Thoracic aorta (tissue), 2 donors: ENCODE data around the gene CYP1A1. TPM values are rescaled to one million over a fixed set of nuclear protein-coding genes. Genes with fewer than 3 reads are reported as not detected.
"Not testable (repeated sequence)": the region's sequence is repeated elsewhere in the genome, so short reads cannot be mapped to it uniquely, and the experiment has no call there.

Experiments
- ATAC-seq: fragments of 150-250 bp; one replicate; pipeline ENCODE4 v1.8.0; 2017; ENCODE audit warnings: low read depth; ENCODE audit not compliant: insufficient number of reproducible peaks, low FRiP score
- DNase-seq: peaks from one replicate; pipeline ENCODE4 v3.0.0-alpha.2; 2020; ENCODE audit warnings: low spot score
- H3K27ac ChIP-seq, 2 donors: fragments of 200-600 bp; sonication (generic); 1 replicate in 1 of 2; 2 replicates in 1 of 2; pipeline ENCODE4 v1.5.1; 2016; ENCODE audit warnings: mild to moderate bottlenecking in 2 of 2, moderate library complexity in 2 of 2
- H3K27me3 ChIP-seq: fragments of 200-600 bp; sonication (generic); replicated peaks from 2 replicates; pipeline ENCODE4 v1.6.0; 2016; ENCODE audit warnings: mild to moderate bottlenecking; ENCODE audit not compliant: insufficient read depth
- H3K36me3 ChIP-seq: fragments of 200-600 bp; sonication (generic); one replicate; pipeline ENCODE4 v1.5.1; 2016
- H3K4me1 ChIP-seq, 2 donors: fragments of 200-600 bp; sonication (generic); 1 replicate in 1 of 2; 2 replicates in 1 of 2; pipeline versions ENCODE4 v1.5.1 to v1.6.0; 2016; ENCODE audit warnings: low read depth in 2 of 2, mild to moderate bottlenecking in 1 of 2; ENCODE audit not compliant: control insufficient read depth in 1 of 2
- H3K4me3 ChIP-seq: fragments of 200-600 bp; sonication (generic); 2 replicates; pipeline ENCODE4 v1.5.1; 2016; ENCODE audit warnings: mild to moderate bottlenecking
- H3K9me3 ChIP-seq: fragments of 200-600 bp; sonication (generic); 2 replicates; pipeline ENCODE4 v1.5.1; 2016
- total RNA-seq, 2 donors: library from RNA; depleted of rRNA; stranded (reverse); fragments of >200 nt; gene quantifications; one replicate each; pipeline versions ENCODE4 v1.1.0 to v1.2.3, GENCODE V29; 2016
- TF ChIP-seq, protein P1 (sequence below): fragments of 200-600 bp; sonication (generic); IDR thresholded peaks from one replicate; pipeline ENCODE4 v1.5.1; 2019; ENCODE audit warnings: antibody characterized with exemption

Gene CYP1A1
- total RNA-seq, 2 donors from 2014 or later = 0.54 TPM; not detected in 1

DNA sequence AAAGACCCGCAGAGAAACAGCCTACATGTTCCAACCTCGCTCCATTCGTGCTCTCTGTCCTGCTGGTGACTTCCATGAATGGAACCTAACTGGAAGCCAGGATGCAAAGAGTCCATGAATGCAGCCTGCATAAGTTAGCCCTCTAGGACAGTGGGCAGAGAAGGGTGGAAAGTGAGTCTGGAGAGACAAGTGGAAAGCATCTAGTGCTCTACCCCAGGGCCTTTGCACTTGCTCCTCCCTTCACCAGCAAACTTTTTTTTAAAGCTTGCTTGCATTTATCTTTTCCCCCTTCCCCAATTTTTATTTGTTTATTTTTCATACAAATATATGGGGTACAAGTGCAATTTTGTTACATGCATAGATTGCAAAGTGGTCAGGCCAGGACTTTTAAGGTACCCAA is 7.9 kb upstream of the CYP1A1 start:
- no peaks in the 10 kb centered on the region for H3K27me3 ChIP-seq
- no peak for ATAC-seq

DNA sequence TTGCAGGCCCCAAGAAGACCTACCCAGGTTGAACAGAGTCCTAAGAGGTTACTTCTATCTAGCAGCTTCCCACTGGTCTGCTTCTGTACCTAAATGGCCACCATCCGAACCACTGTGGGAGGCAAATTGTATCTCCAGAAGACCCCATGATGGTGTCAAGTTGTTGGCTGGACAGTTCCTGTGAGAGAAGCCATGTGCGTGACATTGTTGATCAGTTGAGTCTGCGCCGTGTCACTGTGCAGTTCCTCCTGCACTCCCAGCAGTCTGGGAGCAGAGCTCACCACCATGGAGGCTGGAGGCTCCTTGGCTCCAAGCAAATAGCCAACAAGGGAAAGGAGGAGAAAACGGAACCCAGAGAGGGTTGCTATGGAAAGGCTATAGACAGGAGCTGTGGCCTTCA is 7.5 kb upstream of the CYP1A1 start:
- H3K36me3 ChIP-seq = no peaks in the 10 kb centered on the region
- TF ChIP-seq, protein P1, sequence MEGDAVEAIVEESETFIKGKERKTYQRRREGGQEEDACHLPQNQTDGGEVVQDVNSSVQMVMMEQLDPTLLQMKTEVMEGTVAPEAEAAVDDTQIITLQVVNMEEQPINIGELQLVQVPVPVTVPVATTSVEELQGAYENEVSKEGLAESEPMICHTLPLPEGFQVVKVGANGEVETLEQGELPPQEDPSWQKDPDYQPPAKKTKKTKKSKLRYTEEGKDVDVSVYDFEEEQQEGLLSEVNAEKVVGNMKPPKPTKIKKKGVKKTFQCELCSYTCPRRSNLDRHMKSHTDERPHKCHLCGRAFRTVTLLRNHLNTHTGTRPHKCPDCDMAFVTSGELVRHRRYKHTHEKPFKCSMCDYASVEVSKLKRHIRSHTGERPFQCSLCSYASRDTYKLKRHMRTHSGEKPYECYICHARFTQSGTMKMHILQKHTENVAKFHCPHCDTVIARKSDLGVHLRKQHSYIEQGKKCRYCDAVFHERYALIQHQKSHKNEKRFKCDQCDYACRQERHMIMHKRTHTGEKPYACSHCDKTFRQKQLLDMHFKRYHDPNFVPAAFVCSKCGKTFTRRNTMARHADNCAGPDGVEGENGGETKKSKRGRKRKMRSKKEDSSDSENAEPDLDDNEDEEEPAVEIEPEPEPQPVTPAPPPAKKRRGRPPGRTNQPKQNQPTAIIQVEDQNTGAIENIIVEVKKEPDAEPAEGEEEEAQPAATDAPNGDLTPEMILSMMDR = no peak
- H3K4me3 ChIP-seq = no peak overlapping the region
- no peak overlapping the region for H3K27ac ChIP-seq
- no peaks in the 10 kb centered on the region for H3K9me3 ChIP-seq
- DNase-seq (no peak), ATAC-seq (no peak)
- H3K4me1 ChIP-seq = no peaks in the 10 kb centered on the region
- H3K27me3 ChIP-seq = no peaks in the 10 kb centered on the region

More for the DNA sequence above, 7.9 kb upstream of the CYP1A1 start:
- H3K9me3 ChIP-seq = no peaks in the 10 kb centered on the region
- H3K27ac ChIP-seq = no peak overlapping the region
- TF ChIP-seq, protein P1 = no peak
- H3K4me1 ChIP-seq = no peaks in the 10 kb centered on the region
- no peaks in the 10 kb centered on the region for H3K36me3 ChIP-seq
- no peak overlapping the region for H3K4me3 ChIP-seq
- DNase-seq = no peak

DNA sequence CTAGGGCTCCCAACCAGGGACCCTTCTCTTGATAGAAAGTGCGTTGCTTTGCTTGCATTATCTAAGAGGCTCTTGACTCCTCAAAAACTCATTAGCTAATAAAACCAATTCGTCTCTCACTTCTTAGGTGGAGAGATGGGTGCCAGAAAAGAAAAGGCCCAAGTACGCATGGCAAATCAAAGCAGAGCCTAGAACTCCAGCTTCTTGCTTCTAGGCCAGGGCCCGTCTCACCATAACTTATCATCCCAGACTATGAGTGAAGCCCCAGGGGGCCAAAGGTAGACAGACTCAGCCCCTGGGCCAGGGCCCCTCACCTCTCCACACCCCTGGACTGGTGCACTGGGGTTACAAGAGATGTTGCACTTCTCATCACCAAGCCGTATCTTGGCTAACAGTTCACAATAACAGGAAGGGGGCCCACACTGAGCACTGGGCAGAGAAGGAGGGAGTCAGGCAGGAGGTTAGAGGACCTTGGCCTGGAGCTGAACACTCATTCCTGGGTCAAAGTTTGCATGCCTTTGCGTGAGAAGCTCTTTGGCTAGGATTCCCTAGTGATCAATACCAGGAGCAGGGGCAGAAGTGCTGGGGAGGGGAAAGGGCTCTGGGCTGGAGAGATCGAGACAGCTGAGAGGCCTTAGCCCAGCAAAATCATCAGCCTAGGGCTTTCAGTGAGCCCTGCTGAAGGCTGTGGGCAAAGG is 5.4 kb upstream of the CYP1A1 start:
- DNase-seq (no peak), ATAC-seq (no peak)
- Histone ChIP-seq H3K4me3 (no peak overlapping the region), H3K27me3 (no peaks in the 10 kb centered on the region), H3K27ac (no peak overlapping the region), H3K36me3 (no peaks in the 10 kb centered on the region), H3K9me3 (no peaks in the 10 kb centered on the region), H3K4me1 (peaks cover 4 to 8% of the 10 kb centered on the region in 2 donors)
- TF ChIP-seq, protein P1 = no peak

DNA sequence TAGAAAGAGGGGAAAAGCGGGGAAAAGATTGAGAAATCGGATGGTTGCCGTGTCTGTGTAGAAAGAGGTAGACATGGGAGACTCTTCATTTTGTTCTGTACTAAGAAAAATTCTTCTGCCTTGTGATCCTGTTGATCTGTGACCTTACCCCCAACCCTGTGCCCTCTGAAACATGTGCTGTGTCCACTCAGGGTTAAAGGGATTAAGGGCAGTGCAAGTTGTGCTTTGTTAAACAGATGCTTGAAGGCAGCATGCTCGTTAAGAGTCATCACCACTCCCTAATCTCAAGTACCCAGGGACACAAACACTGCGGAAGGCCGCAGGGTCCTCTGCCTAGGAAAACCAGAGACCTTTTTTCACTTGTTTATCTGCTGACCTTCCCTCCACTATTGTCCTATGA is 4.0 kb upstream of the CYP1A1 start:
- not testable (repeated sequence) for H3K9me3 ChIP-seq, DNase-seq, H3K4me3 ChIP-seq, H3K27me3 ChIP-seq, H3K4me1 ChIP-seq, H3K27ac ChIP-seq, ATAC-seq, H3K36me3 ChIP-seq

DNA sequence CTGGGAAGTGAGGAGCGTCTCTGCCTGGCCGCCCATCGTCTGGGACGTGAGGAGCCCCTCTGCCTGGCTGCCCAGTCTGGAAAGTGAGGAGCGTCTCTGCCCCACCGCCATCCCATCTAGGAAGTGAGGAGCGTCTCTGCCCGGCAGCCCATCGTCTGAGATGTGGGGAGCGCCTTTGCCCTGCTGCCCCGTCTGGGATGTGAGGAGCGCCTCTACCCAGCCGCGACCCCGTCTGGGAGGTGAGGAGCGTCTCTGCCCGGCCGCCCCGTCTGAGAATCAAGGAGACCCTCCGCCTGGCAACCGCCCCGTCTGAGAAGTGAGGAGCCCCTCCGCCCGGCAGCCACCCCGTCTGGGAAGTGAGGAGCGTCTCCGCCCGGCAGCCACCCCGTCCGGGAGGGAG is 3.4 kb upstream of the CYP1A1 start:
- not testable (repeated sequence) for H3K36me3 ChIP-seq, H3K4me3 ChIP-seq, H3K27me3 ChIP-seq, H3K4me1 ChIP-seq, ATAC-seq, H3K27ac ChIP-seq, H3K9me3 ChIP-seq, DNase-seq

DNA sequence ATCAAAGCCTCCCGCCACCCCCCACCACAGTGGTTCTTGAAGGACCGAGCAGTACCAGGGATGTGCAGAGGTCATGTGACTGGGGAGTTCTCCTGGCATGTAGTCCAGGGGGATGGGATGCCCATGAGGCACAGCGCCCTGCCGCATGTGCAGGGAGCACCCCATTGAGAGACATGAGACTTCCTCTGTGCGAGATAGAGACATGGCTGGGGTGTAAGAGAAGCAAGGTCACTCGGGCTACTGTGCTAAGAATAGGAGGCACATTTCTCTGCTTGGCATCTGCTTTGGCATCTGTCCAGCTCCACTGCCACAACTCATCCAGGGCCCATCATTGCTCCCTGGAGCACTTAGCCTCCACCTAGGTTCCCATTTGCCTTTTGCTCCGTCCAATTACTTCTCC is 2.4 kb upstream of the CYP1A1 start:
- TF ChIP-seq, protein P1 = no peak
- Histone ChIP-seq H3K27ac (no peak overlapping the region), H3K4me3 (no peak overlapping the region), H3K9me3 (no peaks in the 10 kb centered on the region), H3K27me3 (no peaks in the 10 kb centered on the region), H3K4me1 (peaks cover 4 to 8% of the 10 kb centered on the region in 2 donors), H3K36me3 (no peaks in the 10 kb centered on the region)
- ATAC-seq (no peak), DNase-seq (no peak)
